Activated CD4-positive, alpha-beta T cell treated with anti-CD3 and anti-CD28 coated beads, Interleukin-2, Interleukin-4, amounts not matched to agents 100 ng/mL and 50 ng/mL, durations not matched to agents 16 hours and 8 hours (primary cell): ENCODE measurements around the gene ZFP42.
"Not testable (repeated sequence)": the region's sequence is repeated elsewhere in the genome, so short reads cannot be mapped to it uniquely, and the experiment has no call there.

Experiments
- DNase-seq: peaks from one replicate; pipeline ENCODE4 v3.0.0-alpha.2; 2020; ENCODE audit warnings: low spot score

ZFP42 gene

DNA sequence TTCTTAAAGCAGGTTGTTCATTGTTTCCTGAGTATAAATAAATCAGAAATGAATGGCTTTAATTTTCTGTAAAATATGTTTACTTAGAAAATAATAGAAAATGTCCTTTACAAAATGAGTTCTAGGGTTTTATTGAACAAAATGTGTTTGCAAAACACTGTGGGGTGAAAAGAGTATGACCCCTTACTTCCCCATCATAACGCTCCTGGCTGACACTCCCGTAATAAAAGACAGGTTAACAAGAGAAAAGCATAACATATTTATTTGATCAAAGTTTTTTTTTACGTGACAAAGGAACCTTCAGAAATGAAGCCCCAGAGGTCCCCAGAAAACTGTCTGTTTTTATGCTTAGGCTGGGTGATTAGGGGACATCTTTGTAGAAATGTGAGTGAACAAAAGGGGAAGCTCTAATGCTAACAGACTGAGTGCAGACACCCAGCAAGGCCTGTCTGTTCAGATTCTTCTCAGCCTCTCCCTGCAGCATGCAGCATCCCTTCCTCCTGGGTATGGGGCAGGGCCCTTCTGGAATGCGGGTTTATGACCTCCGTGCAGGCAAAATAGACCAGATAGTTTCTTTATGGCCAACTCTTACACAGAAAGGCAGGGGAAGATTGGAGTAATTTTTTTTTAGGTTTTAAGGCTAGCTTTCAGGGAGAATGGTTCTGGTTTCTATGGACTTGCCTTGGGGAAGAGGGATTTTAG is 26.1 kb downstream of the ZFP42 start:
- no peak for DNase-seq

DNA sequence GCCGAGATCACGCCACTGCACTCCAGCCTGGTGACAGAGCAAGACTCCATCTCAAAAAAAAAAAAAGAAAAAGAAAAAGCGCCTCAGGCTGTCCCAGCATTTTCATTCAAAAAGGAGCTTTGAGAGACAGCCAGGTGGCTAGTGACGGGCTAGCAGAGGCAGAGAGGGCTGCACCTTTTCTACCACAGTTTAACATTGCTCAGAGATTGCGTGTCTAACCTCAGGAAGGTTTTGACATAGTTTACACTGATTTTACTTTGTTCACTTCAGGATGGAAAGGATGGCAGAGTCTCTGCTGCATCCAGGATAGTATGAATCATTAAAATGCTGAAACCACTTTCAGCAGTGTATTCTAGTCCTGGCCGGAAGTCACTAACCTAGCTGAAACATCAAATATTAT is 28.1 kb downstream of the ZFP42 start:
- no peak for DNase-seq

DNA sequence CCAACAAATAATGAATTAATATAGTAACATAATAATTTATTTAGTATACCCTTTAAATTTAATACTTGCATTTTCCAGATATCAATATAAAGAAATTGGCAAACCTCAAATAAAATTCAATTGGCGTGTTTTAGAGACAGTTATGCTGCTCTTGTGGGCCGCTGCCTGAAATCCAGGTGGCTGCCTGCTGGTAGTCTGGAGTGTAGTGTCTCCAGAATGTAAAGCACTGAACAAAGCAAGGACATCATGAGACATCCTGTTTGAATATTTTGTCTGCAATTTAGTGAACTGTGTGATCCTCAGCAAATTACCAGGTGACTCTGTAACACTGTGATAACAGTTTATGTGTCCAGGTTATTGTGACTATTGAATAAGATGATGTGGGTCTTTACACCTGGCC is 29.9 kb downstream of the ZFP42 start:
- DNase-seq, result no peak

DNA sequence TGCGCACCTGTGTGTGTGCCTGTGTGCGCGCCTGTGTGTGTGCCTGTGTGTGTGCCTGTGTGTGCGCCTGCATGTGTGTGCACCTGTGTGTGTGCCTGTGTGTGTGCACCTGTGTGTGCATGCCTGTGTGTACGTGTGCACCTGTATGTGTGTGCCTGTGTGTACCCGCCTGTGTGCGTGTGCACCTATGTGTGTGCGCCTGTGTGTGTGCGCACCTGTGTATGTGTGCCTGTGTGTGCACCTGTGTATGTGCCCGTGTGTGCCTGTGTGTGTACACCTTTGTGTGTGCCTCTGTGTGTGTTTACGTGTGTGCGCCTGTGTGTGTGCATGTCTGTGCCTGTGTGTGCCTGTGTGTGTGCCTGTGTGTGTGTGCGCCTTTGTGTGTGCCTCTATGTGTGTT is 33.5 kb downstream of the ZFP42 start:
- DNase-seq, result no peak

DNA sequence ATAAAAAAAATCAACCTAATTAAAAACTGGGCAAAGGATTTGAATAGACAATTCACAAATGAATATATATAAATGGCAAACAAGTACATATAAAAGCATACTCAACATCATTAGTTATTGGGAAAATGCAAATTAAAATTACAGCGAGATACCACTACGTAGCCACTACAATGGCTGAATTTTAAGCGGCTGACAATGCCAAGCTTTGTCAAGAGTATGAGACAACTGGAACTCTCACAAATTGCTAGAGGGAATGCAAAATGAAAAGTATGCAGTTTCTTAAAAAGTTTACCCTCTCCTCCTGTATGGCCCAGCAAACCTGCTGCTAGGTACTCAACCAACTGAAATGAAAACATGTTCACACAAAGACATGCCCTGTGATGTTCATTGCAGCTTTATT is 34.8 kb downstream of the ZFP42 start:
- DNase-seq, result no peak

DNA sequence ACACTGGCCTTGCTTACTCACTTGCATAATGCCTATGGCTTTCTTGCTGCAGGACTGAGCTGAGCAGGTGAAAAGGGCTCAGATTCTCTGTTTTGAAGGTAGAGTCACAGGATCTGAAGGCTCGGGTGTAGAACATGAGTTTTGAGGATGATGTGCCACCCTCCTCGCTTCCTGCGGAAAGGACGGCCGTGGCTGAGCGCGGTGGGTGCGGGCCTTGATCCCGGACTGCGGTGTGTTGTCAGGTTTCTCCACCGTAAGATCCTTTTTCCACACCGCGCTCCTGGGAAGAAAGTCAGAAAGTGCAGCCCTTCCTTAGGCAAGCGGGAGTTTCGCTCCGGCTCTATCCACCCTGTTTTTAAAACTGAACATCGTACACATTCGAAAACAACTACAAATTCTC is 36.2 kb downstream of the ZFP42 start:
- no peak for DNase-seq

DNA sequence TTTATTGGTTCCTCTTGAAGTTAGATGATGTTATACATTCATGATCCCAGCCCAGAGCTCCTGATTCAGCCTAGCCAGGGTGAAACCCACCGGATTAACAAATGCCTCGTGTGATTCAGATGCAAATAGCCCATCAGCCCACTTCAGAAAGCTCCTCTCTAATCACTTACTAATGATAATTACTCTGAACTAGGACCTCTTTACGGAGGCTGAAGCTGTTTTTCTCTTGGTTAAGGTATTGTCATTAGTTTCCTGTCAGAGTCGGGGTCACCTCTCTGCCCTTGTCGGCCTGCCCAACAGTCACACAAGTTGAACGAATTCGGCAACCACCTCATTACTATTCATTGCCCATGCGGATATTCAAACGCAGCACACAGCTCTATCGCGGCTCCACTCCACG is 36.6 kb downstream of the ZFP42 start:
- no peak for DNase-seq

DNA sequence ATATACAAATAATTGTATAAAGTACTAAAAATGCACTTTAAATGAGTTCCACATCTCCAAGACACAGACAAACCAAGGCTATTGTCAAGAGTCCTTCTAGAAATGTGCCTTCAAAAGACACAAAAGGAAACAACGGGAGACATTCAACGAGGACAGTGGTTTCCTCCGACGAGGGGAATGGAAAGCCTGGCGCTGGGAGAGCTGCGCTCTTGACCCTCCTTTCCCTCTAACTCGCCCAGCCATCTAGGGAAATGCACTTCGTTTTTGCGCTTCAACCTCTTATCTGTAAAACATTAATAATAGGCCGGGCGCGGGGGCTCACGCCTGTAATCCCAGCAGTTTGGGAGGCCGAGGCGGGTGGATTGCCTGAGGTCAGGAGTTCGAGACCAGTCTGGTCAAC is 37.0 kb downstream of the ZFP42 start:
- no peak for DNase-seq

DNA sequence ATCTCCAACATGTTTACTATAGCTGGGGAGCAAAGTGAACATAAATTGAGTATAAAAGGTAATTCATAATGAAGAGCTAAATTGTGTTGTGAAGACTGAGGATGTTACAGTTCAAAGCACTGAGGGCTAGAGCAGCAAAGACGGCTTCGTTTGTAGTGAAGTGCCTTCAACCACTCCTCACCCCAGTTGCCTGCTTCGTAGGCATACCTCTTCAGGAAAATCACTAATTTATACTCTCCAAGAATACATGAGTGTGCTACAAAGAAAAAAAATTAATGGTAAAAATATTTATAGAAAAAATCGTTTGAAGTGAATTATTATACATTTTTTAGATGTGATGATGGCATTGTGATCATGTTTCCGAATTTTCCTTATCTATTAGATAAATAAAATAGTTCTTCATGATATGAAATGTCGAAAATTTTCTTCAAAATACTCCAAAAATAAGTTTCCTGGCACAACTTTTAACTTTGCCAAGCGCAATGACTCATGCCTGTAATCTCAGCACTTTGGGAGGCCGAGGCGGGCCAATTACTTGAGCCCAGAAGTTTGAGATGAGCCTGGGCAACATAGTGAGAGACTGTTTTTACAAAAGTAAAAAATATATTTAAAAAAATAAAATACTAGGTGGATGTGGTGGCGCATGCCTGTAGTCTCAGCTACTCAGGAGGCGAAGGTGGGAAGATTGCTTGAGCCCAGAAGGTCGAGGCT is 41.6 kb downstream of the ZFP42 start:
- no peak for DNase-seq

DNA sequence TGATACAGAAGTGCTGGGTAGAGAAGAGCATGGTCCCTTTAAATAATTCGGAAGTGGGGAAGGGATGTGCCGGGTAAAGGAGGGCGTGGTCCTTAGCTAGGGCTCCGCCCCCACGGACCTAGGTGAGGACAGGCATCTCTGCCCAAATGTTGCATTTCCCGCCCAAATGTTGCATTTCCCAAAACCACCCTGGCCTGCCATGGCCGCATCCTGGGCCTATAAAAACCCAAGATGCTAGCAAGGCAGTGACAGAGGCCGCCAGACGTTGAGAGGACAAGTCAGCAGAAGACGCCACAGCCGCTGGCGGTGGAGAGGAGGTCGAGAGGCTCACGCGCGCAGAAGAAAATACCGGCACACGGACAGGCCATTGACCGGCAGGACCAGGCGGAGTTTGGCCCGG is 46.1 kb downstream of the ZFP42 start:
- DNase-seq, result no peak

DNA sequence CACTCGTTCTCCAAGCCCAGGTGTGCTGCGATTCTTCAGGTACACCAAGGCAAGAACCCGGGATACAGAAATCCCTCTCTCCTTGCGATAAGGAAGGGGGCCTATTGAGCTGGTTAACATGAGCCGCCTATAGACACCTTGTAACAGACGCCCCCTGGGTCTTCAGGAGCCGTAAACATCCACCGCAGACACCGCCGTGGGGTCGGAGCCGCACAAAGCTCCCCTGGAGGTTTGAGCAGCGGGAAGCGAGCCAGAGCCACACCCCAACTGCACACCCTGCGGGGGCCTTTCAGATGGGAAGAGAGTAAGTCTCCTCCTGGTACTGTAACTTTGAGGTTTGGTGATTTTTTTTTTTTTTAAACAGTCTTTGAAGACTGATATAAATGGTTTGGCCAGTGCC is 46.6 kb downstream of the ZFP42 start:
- DNase-seq, result no peak

DNA sequence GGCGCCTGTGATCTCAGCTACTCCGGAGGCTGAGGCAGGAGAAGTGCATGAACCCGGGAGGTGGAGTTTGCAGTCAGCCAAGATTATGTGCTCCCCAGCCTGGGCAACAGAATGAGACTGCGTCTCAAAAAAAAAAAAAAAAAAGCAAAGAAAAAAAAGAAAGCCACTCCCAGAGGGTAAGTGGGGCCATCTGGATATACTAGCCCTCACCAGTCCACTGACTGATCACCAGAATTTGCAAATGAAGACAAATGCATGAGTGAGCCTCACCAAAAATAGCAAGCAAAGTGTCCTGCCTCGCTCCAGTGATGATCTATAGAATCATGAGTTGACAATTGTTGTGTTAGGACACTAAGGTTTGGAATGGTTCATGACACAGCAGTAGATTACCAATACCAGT is 47.6 kb downstream of the ZFP42 start:
- DNase-seq, result no peak

DNA sequence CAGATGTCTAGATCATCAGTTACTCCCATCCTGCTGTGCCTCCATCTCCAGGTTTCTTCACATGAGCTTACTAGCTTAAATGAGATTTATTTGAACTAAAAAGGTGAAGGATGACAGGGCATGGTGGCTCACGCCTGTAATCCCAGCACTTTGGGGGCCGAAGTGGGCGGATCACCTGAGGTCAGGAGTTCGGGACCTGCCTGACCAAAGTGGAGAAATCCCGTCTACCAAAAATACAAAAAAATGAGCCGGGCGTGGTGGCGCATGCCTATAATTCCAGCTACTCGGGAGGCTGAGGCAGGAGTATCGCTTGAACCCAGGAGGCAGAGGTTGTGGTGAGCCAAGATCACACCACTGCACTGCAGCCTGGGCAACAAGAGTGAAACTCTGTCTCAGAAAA is 49.9 kb downstream of the ZFP42 start:
- DNase-seq, result not testable (repeated sequence)

DNA sequence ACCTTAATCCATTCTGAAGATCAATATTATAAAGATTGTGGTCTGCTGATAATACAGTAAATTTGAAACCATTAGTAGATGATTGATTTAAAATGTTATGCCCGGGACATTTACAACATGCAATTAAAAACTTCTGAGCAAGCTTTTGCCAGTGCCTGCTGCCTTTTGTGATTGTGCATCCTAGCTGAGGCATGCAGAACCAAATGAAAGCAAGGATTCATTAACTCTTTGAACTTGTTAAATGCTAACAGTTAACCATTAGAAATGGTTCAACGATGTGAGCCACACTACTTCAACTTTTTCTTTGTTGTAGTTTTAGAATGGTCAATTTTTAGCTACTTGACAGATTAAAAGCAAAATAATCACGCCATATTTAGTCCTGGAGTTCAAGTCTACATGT is 51.1 kb downstream of the ZFP42 start:
- no peak for DNase-seq

DNA sequence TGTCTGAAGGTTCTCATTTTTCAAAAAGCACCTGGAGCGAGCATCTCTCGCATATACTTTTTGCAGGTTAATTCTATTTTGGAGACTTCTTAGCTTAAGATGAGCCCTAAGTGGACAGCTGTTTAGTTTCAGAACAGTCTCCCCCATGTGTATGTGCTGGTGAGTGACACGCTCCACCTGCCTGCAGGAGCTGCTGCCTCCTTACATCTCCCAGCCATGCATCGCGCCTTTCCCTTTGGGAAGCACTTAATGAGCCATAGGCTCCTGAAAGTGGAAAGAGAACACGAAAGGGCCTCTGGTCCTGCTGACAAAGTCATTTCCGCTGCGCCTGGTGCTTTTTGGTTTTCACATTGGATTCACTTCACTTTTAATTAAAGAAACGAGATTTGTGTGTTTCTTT is 57.7 kb downstream of the ZFP42 start:
- DNase-seq, result no peak
